Activated naive CD4-positive, alpha-beta T cell treated with anti-CD3 and anti-CD28 coated beads, Interleukin-2, amount 50 U/mL, for 16 hours (primary cell): ENCODE data around the gene PRUNE1.

Source experiments
- DNase-seq: peaks from one replicate; pipeline ENCODE4 v3.0.0-alpha.2; 2020

The PRUNE1 gene

DNA sequence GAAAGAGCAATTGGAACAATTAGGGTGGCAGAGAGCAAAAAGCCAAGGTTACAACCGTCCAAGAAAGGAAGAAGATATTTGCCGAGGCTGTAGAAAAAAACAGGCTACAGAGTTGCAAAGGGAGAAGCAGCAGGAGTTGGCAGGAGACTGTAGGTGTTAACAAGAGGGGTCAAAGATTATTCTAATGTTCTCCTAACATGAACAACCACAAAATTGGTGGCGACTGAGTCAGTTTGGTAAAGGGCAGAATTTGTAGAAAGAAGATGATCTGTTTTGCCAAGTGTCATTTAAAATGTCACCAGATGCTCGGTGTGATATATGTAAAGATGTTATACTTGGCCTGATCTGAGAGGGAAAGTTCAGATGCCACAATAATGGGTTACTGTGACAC, 401 bp upstream of the PRUNE1 start:
- no peak for DNase-seq

DNA sequence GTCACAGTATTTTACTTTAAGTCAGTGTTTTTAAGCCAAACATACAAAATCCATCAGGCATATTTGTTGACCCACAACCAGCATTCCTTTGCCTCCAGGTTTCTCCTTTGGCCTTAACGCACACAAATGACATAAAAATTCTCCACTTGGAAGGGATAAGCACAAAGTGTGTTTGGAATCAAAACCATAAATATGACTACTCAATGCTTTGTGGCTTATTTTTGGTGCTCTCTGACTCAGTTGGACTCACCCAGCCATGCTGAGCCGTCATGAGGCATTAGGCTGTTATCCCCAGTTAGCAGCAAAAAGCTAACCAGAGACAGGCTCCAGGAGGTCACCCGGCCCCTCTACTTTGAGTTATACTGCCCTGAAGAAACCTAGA, 948 bp downstream of the PRUNE1 start:
- DNase-seq = peak; percentile 16

DNA sequence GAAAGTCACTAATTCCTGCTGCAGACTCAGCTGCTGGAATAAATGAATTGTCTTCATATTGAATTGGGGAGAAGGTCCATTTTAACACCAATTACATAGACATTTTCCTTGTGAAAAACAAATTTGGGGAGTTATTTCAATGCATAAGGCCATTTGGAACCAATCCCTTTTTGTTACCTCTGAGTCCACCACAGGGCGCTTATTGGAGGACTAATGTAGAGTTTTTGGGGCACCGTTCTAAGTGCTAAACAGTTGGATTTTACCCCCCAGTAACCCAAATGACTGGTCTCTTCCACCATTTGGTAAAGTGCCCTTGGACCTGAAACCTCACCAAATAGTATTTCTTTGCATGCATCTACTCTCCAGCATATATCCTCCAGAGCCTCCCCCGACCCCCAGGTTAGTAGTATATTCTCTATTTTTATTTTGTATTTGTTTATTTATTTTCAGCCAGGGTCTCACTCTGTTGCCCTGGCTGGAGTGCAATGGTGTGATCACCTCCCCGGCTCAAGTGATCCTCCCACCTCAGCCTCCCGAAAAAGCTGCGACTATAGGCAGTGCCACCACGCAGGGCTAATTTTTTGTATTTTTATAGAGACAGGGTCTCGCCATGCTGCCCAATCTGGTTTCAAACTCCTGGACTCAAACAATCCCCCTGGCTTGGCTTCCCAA, 1.6 kb downstream of the PRUNE1 start:
- DNase-seq = no peak

DNA sequence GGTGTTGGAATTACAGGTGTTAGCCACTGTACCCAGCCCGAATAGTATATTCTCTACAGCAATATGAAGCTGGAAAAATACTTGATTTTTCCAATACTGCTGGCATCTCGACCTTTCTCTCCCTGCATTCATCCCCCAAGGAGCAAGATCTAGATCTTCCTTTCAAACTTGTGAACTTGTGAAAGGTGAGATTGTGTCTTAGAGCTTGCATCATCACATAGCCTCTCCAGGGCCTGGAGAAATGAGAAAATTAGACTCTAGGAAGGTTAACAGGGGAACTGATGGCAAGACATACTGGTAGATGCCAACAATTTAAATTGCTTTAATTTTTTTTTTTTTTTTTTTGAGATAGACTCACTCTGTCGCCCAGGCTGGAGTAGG, 2.1 kb downstream of the PRUNE1 start:
- DNase-seq = no peak

DNA sequence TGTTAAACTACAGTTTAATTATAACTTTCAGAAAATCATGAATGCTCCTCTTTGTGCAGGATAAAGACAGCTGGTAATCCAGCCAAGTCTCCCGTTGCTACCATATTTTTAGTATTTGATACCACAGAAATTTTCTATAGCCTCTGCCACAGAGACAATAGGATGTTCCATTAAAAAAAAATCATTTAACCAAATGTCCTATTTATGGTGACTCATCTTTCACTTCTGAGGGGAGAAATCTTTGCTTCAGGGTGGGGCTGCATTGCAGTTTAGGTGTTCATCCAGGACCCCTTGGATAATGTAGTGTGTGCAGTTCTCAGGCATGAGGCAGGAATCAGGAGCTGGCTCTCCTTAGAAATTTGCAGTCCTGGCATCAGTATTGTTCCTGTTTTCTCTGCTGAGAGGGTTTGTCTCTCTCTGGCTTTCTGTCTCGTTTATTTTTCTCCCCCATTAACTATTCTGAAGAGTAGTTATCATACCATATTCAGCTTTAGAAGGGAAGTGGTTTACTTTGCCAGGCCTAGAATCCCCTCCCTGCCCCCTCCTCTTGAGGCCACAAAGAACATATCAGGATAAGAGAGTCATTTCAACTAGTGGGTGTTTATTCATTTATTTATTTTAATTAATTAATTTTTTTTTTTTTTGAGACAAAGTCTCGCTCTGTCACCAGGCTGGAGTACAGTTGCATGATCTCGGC, 3.1 kb downstream of the PRUNE1 start:
- no peak for DNase-seq

DNA sequence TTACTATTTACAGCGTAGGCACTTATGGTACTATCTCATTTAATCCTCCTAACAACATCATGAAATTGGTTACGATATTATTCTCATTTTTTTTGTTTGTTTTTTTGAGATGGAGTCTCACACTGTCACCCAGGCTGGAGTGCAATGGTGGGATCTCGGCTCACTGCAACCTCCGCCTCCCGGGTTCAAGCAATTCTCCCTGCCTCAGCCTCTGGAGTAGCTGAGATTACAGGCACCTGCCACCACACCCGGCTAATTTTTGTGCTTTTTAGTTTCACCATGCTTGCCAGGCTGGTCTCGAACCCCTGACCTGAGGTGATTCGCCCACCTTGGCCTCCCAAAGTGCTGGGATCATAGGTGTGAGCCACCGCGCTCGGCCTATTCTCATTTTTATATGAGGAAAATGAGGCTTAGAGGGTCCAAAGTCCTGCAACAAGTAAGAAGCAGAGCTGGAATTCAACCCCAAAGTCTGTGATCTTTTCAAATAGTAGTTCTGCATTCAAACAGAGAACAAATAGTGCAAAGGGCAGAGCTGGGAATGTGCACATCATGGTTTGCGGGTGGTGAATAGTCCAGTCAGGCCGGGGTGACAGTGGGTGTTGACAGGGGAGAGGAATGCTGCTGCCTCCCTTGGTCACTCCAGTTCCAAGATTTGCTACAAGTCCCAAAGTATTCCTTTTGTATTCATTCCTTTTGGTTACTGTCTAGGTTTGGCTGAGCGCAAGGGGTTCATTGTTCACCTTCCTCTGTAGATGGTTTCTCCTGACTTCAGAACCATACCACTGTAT, 4.6 kb downstream of the PRUNE1 start:
- DNase-seq = no peak

DNA sequence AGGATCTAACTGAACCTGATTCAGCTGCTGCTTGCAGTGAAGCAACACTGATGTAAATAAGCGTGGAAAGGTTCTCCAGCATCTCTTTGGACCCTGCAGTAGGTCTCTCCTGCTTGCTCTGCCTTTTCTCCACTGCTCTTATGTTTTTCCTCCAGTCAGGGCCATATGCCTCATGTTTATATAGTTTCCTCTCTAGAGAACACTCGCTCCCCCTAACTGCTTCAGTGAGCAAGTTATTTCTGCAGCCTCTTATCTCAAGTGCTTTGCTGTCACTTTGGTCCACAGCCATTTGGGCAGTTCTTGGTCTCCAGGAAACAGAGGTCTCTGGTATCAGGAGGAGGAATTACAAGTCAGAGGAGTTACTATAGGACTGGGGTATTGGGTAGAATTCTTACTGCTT, 5.3 kb downstream of the PRUNE1 start:
- DNase-seq = no peak

DNA sequence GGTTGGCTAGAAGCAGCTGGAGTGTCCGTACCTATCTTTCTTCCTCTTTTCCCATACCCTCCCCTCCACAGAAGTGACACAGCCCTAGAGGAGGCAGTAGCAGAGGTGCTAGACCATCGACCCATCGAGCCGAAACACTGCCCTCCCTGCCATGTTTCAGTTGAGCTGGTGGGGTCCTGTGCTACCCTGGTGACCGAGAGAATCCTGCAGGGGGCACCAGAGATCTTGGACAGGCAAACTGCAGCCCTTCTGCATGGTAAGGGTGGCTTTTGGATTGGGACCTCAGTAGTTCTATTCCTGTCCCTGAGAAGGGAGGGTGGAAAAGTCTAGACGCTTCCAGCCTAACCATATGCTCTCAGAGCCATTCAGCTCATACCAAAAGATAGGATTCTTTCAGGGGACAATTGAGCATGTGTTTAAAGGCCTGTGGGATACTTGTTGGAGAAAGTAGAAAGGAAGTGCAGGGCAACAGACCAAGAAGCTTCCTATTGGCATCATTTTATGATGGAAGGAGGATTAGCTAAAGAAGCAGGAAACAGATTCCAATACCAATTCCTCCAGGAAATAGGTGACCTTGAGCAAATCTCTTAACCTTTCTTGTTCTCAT, 16.4 kb downstream of the PRUNE1 start:
- DNase-seq = peak; percentile 84

DNA sequence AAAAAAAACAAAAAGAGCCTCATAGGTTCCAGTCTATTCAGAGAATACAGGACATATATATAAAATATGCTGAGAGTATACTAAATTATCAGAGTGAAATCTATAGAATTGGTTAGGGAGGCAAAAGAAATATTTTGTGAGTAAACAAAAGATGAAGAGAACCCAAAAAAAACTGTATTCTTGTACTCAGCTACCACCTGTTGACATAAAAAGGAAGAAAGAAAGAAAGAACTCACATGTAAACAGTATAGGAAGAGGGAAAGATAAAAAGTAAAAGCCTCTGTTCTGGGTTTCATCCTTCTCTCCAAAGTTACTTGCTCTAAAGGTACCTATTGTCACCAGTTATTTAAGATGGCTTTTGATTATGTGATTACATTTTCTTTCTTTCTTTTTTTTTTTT, 18.2 kb downstream of the PRUNE1 start:
- DNase-seq = no peak

DNA sequence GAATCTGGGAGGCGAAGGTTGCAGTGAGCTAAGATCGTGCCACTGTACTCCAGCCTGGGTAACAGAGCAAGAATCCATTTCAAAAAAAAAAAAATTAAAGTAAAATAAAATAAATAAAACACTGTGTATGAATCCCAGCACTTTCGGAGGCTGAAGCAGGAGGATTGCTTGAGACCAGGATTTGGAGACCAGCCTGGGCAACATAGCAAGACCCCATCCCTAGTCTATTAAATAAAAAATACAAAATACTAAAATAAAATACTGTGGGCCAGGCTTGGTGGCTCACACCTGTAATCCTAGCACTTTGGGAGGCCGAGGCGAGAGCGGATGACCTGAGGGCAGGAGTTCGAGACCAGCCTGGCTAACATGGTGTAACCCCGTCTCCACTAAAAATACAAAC, 23.9 kb downstream of the PRUNE1 start:
- DNase-seq = no peak

DNA sequence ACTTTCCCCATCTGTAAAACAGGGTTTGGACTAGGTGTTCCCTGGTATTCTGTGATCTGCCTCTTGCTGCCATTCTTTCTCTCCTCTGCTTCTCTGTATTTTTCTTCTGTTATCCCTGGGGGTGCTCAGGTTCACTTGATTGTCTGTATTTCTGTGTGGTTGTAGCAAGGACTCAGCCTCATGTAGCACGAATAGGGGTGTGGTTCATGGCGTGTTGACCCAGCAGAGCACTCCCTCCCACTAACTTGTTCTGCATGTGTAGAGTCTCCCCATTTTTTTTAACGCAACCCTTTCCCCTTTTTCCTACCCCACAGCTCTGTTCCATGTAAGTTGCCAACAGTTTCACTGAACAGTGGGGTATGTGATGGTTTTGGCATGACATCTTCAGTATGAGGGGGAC, 26.9 kb downstream of the PRUNE1 start:
- no peak for DNase-seq

DNA sequence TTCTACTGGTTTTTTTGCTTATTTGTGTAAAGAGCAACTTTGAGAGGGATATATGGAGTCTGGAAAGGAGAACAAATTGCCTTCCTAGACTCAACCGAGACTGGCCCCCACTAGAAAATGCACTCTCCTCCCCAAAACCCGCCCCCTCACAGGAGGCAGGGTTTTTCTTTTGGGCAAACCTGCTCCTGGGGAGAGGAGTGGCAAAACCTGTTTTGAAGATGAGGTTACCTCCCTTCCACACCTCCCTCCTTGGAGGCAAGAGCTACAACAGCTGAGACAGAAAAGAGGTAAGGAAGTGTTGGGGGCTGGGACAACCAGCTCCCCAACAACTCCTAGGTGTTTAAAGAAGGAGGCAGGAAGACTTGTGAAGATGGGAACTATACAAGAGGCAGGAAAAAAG, 28.1 kb downstream of the PRUNE1 start, which contains the start of gene BNIPL:
TSS of gene BNIPL (plus strand) at position 231 of the 400 bp plus-strand sequence. CDS start at position 371, 140 bp downstream.
- DNase-seq = no peak

DNA sequence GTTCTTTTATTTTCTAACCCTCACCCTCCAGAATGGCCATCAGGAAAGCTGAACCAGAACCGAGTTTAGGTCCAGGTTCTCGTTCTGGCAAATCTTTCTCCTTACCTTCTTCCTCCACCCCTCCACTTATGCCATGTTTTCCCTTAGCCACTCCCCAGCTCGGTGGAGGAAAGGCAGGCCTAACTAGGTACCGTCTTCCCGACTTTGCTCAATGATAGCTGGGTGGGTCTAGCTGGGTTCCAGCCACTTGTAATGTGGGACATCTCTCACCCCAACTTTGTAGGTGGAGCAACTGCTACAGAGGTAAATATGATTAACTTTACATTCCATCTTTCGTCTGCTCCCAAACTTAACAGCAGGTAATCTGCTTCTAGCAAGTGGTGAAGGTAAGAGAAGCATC, 28.8 kb downstream of the PRUNE1 start:
- DNase-seq = no peak

DNA sequence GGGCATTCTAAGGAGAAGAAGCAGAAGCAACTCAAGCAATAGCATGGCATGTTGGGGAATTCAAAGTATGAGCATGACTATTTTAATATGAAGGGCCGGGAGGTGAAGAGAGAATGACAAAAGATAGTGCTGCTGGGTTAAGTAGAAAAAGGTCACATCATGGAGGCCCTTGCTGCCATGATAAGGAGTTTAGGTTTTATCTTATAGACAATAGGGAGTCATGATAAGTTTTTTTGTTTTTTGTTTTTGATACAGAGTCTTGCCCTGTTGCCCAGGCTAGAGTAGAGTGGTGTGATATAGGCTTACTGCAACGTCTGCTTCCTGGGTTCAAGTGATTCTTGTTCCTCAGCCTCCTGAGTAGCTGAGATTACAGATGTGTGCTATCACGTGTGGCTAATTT, 31.3 kb downstream of the PRUNE1 start:
- DNase-seq = no peak

DNA sequence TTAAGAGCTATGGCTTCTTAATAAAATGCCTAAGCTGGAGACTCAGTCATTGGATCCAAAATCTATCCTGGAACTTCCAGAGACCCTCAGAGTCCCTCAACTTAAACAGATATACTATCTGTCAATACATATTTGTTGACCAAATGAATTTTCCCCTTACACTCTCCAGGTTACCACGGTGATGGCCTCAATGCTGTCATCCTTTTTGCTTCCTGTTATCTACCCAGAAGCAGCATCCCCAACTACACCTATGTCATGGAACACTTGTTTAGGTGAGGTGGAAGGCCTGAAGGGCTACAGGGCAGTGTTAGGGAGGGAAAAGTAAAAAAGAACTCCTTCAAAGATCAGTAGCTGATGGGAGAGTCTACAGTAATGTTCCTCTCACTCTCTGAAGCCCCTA, 34.9 kb downstream of the PRUNE1 start:
- no peak for DNase-seq

DNA sequence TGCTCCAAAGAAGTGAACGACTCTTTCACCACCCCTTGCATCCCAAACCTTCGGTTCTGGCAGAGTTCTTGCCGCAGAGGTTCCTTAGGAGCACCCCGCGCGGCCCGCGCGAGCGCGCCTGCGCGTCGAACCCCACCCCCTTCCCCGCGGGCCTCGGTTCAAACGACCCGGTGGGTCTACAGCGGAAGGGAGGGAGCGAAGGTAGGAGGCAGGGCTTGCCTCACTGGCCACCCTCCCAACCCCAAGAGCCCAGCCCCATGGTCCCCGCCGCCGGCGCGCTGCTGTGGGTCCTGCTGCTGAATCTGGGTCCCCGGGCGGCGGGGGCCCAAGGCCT, 39.3 kb downstream of the PRUNE1 start, which contains the start of gene C1orf56:
TSS of gene C1orf56 (plus strand) at position 161 of the 334 bp plus-strand sequence. CDS start at position 258, 97 bp downstream.
- peak; percentile 63 for DNase-seq

DNA sequence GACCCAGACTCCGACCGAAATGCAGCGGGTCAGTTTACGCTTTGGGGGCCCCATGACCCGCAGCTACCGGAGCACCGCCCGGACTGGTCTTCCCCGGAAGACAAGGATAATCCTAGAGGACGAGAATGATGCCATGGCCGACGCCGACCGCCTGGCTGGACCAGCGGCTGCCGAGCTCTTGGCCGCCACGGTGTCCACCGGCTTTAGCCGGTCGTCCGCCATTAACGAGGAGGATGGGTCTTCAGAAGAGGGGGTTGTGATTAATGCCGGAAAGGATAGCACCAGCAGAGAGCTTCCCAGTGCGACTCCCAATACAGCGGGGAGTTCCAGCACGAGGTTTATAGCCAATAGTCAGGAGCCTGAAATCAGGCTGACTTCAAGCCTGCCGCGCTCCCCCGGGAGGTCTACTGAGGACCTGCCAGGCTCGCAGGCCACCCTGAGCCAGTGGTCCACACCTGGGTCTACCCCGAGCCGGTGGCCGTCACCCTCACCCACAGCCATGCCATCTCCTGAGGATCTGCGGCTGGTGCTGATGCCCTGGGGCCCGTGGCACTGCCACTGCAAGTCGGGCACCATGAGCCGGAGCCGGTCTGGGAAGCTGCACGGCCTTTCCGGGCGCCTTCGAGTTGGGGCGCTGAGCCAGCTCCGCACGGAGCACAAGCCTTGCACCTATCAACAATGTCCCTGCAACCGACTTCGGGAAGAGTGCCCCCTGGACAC, 39.8 kb downstream of the PRUNE1 start:
- peak; percentile 53 for DNase-seq

DNA sequence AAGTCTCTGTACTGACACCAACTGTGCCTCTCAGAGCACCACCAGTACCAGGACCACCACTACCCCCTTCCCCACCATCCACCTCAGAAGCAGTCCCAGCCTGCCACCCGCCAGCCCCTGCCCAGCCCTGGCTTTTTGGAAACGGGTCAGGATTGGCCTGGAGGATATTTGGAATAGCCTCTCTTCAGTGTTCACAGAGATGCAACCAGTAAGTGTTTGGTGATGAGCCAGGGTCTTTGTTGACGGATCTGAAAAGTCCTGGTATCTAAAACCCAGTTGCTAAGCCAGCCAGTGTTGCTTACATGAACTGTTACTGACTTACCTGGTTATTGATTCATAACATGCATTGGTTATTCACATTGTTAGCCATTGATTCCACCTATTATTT, 40.4 kb downstream of the PRUNE1 start:
- no peak for DNase-seq

DNA sequence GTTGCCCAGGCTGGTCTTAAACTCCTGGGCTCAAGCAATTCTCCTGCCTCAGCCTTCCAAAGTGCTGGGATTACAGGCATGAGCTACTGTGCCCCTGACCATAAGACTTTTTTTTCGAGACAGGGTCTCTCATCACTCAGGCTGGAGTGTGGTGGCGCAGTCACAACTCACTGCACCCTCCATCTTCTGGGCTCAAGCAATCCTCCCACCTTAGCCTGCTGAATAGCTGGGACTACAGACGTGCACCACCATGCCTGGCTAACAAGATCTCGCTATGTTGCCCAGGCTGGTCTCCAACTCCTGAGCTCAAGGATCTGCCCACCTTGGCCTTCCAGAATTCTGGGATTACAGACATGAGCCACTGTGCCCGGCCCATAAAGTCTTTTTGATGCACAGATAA, 41.2 kb downstream of the PRUNE1 start:
- no peak for DNase-seq

DNA sequence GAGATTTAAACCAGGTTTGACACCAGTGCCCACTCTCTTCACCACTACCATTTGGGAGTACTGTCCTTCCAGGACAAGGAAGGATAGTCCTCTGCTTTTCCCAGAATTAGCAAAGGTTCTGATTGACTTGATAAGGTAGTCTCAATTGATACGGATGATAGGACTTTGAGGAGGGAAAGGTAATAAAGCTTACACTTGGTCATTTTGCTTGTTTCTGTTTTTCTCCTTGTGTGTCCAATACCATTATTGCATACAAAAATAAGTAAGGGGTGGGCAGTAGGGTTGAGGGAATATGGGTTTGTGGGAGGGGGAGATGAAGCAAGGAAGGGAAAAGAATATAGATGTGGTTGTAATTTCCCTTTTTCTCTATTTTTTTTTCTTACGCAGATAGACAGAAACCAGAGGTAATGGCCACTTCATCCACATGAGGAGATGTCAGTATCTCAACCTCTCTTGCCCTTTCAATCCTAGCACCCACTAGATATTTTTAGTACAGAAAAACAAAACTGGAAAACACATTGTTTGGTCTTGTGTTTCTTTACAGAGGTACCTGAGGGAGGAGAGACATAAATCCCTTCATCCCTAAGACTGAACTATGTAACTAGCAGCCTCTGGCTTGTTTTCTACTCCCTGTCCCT, 41.9 kb downstream of the PRUNE1 start:
- no peak for DNase-seq

DNA sequence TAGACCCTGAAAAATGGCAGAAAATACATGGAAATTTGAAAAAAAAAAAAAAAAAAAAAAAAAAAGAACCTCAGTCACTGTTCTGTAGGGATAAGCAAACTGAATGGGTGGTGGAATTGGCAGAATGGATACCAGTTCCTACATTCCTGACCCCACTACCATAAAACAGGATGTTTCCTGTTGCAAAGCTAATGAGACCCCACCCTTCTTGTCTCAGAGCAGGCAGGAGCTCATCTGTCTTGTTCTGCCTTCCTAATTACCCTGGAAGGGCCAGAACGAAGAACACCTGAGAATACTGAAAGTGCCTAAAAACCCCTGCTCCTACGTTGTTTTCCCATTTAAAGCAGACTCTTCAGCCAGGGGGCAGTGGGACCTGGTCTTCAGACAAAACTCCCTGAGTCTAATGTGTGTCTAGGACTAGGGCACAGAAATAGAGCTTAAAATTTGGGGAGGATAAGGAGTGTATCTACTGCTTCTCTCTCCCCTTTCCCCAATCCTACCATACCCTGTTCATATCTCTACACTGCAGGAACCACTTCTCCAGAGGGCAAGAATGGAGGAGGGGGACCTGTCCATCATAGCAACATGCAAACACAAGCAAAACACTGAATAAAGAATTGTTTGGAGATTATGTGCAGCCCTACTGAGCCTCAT, 43.2 kb downstream of the PRUNE1 start:
- no peak for DNase-seq

DNA sequence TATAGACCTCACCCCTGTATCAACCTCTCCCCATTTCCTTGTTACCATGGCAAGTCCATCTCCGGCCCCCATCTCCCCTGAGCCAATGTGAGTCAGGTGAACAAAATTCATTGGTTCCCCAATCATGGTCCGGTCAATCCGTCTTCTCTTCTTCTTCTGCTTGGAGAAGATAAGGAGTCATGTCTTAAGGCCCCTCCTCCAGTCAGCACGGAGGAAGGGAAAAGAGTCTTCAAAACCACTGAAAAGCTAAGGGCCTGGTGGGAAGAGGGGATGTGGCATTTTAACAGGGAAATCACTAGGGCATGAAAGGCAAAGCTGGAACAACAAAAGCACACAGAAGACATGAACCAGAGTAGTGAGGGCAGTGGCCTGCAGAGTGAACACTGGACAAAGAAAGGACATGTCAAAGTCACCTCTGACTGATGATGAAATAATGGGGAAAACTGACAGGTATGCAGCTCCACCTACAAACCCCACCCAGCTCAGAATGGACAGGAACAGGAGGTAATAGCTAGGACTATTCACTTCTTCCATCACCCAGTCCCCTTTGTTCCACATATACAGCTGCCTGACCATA, 46.8 kb downstream of the PRUNE1 start:
- no peak for DNase-seq
